GM12878 (cell line): ENCODE measurements around the gene DCAF11. TPM values are rescaled to one million over a fixed set of nuclear protein-coding genes. Genes with fewer than 3 reads are reported as not detected.

ENCODE experiments used
- ATAC-seq: fragments of 200-7000 bp; cut with Tn5 transposase; 3 replicates; pipeline ENCODE4 v1.9.1; 2020; ENCODE audit warnings: mild to moderate bottlenecking, moderate library complexity
- BruUV-seq: library from RNA; stranded (reverse); fragments of 400-500 nt; replicated peaks from 2 replicates; lab custom pipeline; 2021; lab: Mats Ljungman, UMichigan
- CTCF ChIA-PET: fragments of 300-600 bp; sonication (Branson Sonifier 250); formaldehyde crosslinking; extraction: SDS; loops from one replicate; lab custom pipeline; 2021; ENCODE audit warnings: inconsistent platforms; lab: Yijun Ruan, JAX
- POLR2A ChIA-PET: fragments of 350-600 bp; formaldehyde crosslinking; extraction: SDS; loops from one replicate; lab custom pipeline; 2021; ENCODE audit warnings: inconsistent platforms; lab: Charles Lee
- RAD21 ChIA-PET: fragments of 300-600 bp; sonication (Branson Sonifier 250); formaldehyde crosslinking; loops from one replicate; lab custom pipeline; 2023; ENCODE audit warnings: antibody characterized with exemption; ENCODE audit not compliant: unreplicated experiment; lab: Charles Lee
- SMC1A ChIA-PET: fragments of 300-600 bp; sonication (Branson Sonifier 250); formaldehyde crosslinking; loops from one replicate; lab custom pipeline; 2023; ENCODE audit not compliant: unreplicated experiment, uncharacterized antibody; lab: Charles Lee
- DNase-seq: peaks from one replicate; pipeline ENCODE4 v3.0.0-alpha.2; 2011; ENCODE audit warnings: low read depth, low spot score
- FAIRE-seq: peaks from 3 replicates; lab custom pipeline; 2011; peaks lifted over from hg19 to GRCh38; lab: Jason Lieb, UNC
- H2AFZ ChIP-seq: 2 replicates; pipeline ENCODE4 v1.6.0; 2011; ENCODE audit warnings: low read depth, low read length, control low read depth; ENCODE audit not compliant: control insufficient read depth
- H3K27ac ChIP-seq: 2 replicates; pipeline ENCODE4 v1.5.1; 2011; ENCODE audit warnings: control low read depth; ENCODE audit not compliant: control insufficient read depth, insufficient read depth
- H3K27me3 ChIP-seq, 2 experiments: replicated peaks in 1 of 2; 2 replicates each; pipeline versions ENCODE4 v1.6.0 to v1.6.1; 2011; ENCODE audit warnings: low read length in 1 of 2; ENCODE audit not compliant: control insufficient read depth in 2 of 2, insufficient read depth in 2 of 2
- H3K36me3 ChIP-seq, 2 experiments: 2 replicates each; pipeline ENCODE4 v1.5.1; 2011; ENCODE audit warnings: low read length in 1 of 2; ENCODE audit not compliant: control insufficient read depth in 2 of 2, insufficient read depth in 2 of 2
- H3K4me1 ChIP-seq: 2 replicates; pipeline ENCODE4 v1.6.1; 2011; ENCODE audit warnings: mild to moderate bottlenecking, low read length, moderate library complexity, mixed read lengths; ENCODE audit not compliant: control insufficient read depth, insufficient read depth
- H3K4me2 ChIP-seq: 2 replicates; pipeline ENCODE4 v1.6.0; 2011; ENCODE audit warnings: control low read depth; ENCODE audit not compliant: control insufficient read depth, insufficient read depth
- H3K4me3 ChIP-seq: fragments of 200-600 bp; sonication (generic); 2 replicates; pipeline ENCODE4 v1.5.1; 2016
- H3K79me2 ChIP-seq: 2 replicates; pipeline ENCODE4 v1.6.0; 2011; ENCODE audit warnings: low read length; ENCODE audit not compliant: control insufficient read depth, insufficient read depth
- H3K9ac ChIP-seq: 2 replicates; pipeline ENCODE4 v1.8.0; 2011; ENCODE audit warnings: low read length, control low read depth, mixed read lengths; ENCODE audit not compliant: control insufficient read depth, insufficient read depth
- H3K9me3 ChIP-seq: replicated peaks from 3 replicates; pipeline ENCODE4 v1.5.1; 2011; ENCODE audit warnings: mild to moderate bottlenecking, low read length; ENCODE audit not compliant: control insufficient read depth, insufficient read depth
- H4K20me1 ChIP-seq: 2 replicates; pipeline ENCODE4 v1.6.0; 2011; ENCODE audit not compliant: control insufficient read depth, insufficient read depth
- BMI1 ChIP-seq: fragments of 450-650 bp; IDR thresholded peaks from 2 replicates; pipeline ENCODE4 v1.6.1; 2016; ENCODE audit warnings: mild to moderate bottlenecking, moderate library complexity, borderline replicate concordance
- EED ChIP-seq: sonication (generic); IDR thresholded peaks from 2 replicates; pipeline ENCODE4 v1.6.1; 2016; ENCODE audit warnings: antibody characterized with exemption, low read depth
- EGR1 ChIP-seq, 2 experiments: IDR thresholded peaks; 1 replicate in 1 of 2; 2 replicates in 1 of 2; pipeline ENCODE4 v1.6.1; 2011 to 2012; ENCODE audit warnings: low read depth in 2 of 2, low read length in 2 of 2, borderline replicate concordance in 1 of 2, mild to moderate bottlenecking in 1 of 2, moderate library complexity in 1 of 2
- EP300 ChIP-seq, 2 experiments: fragments of 150-350 bp in 1 of 2; IDR thresholded peaks; 2 replicates each; pipeline ENCODE4 v1.6.1; 2011 to 2012; ENCODE audit warnings: low read depth in 2 of 2, low read length in 2 of 2, borderline replicate concordance in 1 of 2, improper control_type of control experiment in 1 of 2, inconsistent platforms in 1 of 2; ENCODE audit not compliant: control insufficient read depth in 1 of 2
- HDAC6 ChIP-seq: fragments of 200-600 bp; sonication (generic); IDR thresholded peaks from one replicate; pipeline ENCODE4 v1.8.0; 2017; ENCODE audit warnings: antibody characterized with exemption; ENCODE audit not compliant: unreplicated experiment
- HDGF ChIP-seq: fragments of 450-650 bp; IDR thresholded peaks from 2 replicates; pipeline ENCODE4 v1.6.1; 2016; ENCODE audit warnings: antibody characterized with exemption
- MYB ChIP-seq: fragments of 150-350 bp; IDR thresholded peaks from 2 replicates; pipeline ENCODE4 v1.6.1; 2014; ENCODE audit warnings: mild to moderate bottlenecking, low read depth, low read length, borderline replicate concordance
- NR2F1 ChIP-seq: fragments of 450-650 bp; conservative IDR thresholded peaks from 2 replicates; pipeline ENCODE4 v1.6.1; 2017; ENCODE audit warnings: mild to moderate bottlenecking
- POLR2A ChIP-seq: IDR thresholded peaks from 2 replicates; pipeline ENCODE4 v1.6.1; 2011; ENCODE audit warnings: low read depth, mild to moderate bottlenecking, low read length
- POLR2AphosphoS5 ChIP-seq: IDR thresholded peaks from 2 replicates; pipeline ENCODE4 v1.6.1; 2011; ENCODE audit warnings: mild to moderate bottlenecking, low read length, inconsistent platforms
- POU2F2 ChIP-seq: IDR thresholded peaks from 3 replicates; pipeline ENCODE4 v1.6.1; 2011; ENCODE audit warnings: low read depth, mild to moderate bottlenecking, low read length, borderline replicate concordance
- RELB ChIP-seq: fragments of 450-650 bp; IDR thresholded peaks from 2 replicates; pipeline ENCODE4 v1.6.1; 2017; ENCODE audit warnings: low read depth, mild to moderate bottlenecking, moderate library complexity
- SMAD5 ChIP-seq: IDR thresholded peaks from 2 replicates; pipeline ENCODE4 v1.6.1; 2016; ENCODE audit warnings: antibody characterized with exemption, low read depth
- SP1 ChIP-seq: IDR thresholded peaks from one replicate; pipeline ENCODE4 v1.6.1; 2011; ENCODE audit warnings: low read depth, low read length
- SREBF1 ChIP-seq: IDR thresholded peaks from 2 replicates; pipeline ENCODE4 v1.6.1; 2012; ENCODE audit warnings: mild to moderate bottlenecking, low read length
- TCF3 ChIP-seq: IDR thresholded peaks from 2 replicates; pipeline ENCODE4 v1.6.1; 2012; ENCODE audit warnings: low read depth, mild to moderate bottlenecking, low read length, borderline replicate concordance; ENCODE audit not compliant: insufficient read depth
- ZNF24 ChIP-seq: fragments of 450-650 bp; IDR thresholded peaks from 2 replicates; pipeline ENCODE4 v1.6.1; 2017; ENCODE audit warnings: antibody characterized with exemption, mild to moderate bottlenecking
- ZSCAN29 ChIP-seq: fragments of 450-650 bp; IDR thresholded peaks from 2 replicates; pipeline ENCODE4 v1.6.1; 2017; ENCODE audit warnings: mild to moderate bottlenecking, moderate library complexity
- WGBS: methylation state at CpG from one replicate; pipeline ENCODE4 v1.1.6; 2016; ENCODE audit warnings: low lambda C conversion rate; ENCODE audit not compliant: insufficient replicate concordance, insufficient coverage; ENCODE audit errors: missing lambda C conversion rate; 5-methylcytosine and 5-hydroxymethylcytosine counted together
- in situ Hi-C: fragments of 300-500 bp; cut with MboI; formaldehyde crosslinking; loops from 9 replicates; pipeline ENCODE4 v1.14.3; 2018; ENCODE audit warnings: mixed read lengths
- intact Hi-C: fragments of 100-400 bp; cut with micrococcal nuclease; formaldehyde crosslinking; loops from one replicate; pipeline ENCODE4 v1.14.2; 2022; ENCODE audit not compliant: unreplicated experiment
- polyA plus RNA-seq, 11 experiments: library from polyadenylated mRNA; depleted of rRNA in 4 of 11; unstranded in 6 of 11; stranded (reverse) in 5 of 11; fragments of >200 nt; fragmentation: Nextera tagmentation in 4 of 11; fragmentation: Illumina TruSeq in 1 of 11; extraction: Ambion mirVana in 4 of 11; extraction: Trizol in 1 of 11; gene quantifications; 1 replicate in 1 of 11; 2 replicates in 10 of 11; pipeline versions ENCODE4 v1.2.1 to v1.2.3, GENCODE V29; 2011 to 2016; ENCODE audit warnings: inconsistent platforms in 2 of 11, missing spikeins in 2 of 11, low read depth in 1 of 11
- total RNA-seq, 4 experiments: library from RNA; depleted of rRNA in 3 of 4; stranded (reverse); fragments of >200 nt in 3 of 4; fragmentation: Illumina TruSeq in 1 of 4; extraction: Trizol in 1 of 4; gene quantifications; 2 replicates each; pipeline versions ENCODE4 v1.2.1 to v1.2.3, GENCODE V29; 2013 to 2021

Gene DCAF11
- total and polyA plus RNA-seq, 10 of the 15 experiments (the other 5 are each of a cell fraction or from before 2014, with no cell fraction given): 13.4 to 91.2 (median 68.7) TPM

GRCh38 chr14:24167469-24168114 lies 53.0 kb downstream of the DCAF11 start:
- Histone ChIP-seq H3K27me3 (no peaks in the 10 kb centered on the region), H3K4me1 (peaks cover 28% of the 10 kb centered on the region), H3K4me2 (no peak overlapping the region), H3K9ac (no peak overlapping the region), H3K4me3 (no peak overlapping the region), H3K36me3 (peaks cover 30 to 49% of the 10 kb centered on the region in 2 experiments), H3K27ac (no peak overlapping the region), H3K9me3 (no peaks in the 10 kb centered on the region), H2AFZ (no peak overlapping the region), H3K79me2 (peaks cover 31% of the 10 kb centered on the region), H4K20me1 (no peaks in the 10 kb centered on the region)
- in situ Hi-C loops: no loop called here
- SMC1A ChIA-PET: no interaction called here
- 98% methylated on average over 3 of the region's 3 CpGs for WGBS
- FAIRE-seq (no peak), ATAC-seq (no peak), DNase-seq (no peak)
- intact Hi-C loops: no loop called here
- POLR2A ChIA-PET: interaction anchor here (1.1 kb wide), 1 partner anchor 28 kb away, joined by 3 read pairs; the partner anchor contains the start of gene TM9SF1
- CTCF ChIA-PET: no interaction called here
- no TSS peak for BruUV-seq
- RAD21 ChIA-PET: no interaction called here
- no peak for TF ChIP-seq SREBF1
- TF ChIP-seq SMAD5: peak; percentile 80
- no peak for TF ChIP-seq RELB
- no peak for TF ChIP-seq HDGF
- TF ChIP-seq EED: no peak
- TF ChIP-seq MYB: no peak
- TF ChIP-seq EGR1 (IDR thresholded peaks at IDR 0.05; ENCODE audit: borderline replicate concordance in 1 of 2, low read depth in 2 of 2, low read length in 2 of 2): no peak
- no peak for TF ChIP-seq TCF3
- peak; percentile 77 for TF ChIP-seq POLR2AphosphoS5
- TF ChIP-seq ZNF24: no peak
- no peak for TF ChIP-seq BMI1
- TF ChIP-seq SP1: no peak
- no peak for TF ChIP-seq HDAC6
- no peak for TF ChIP-seq POU2F2
- no peak for TF ChIP-seq EP300 (IDR thresholded peaks at IDR 0.05; ENCODE audit: borderline replicate concordance in 1 of 2, control insufficient read depth in 1 of 2, low read depth in 2 of 2, low read length in 2 of 2)
- TF ChIP-seq NR2F1: no peak
- TF ChIP-seq ZSCAN29: no peak
- peak; percentile 76 for TF ChIP-seq POLR2A
